ENCODE measurements around the gene CCDC138. TPM values are rescaled to one million over a fixed set of nuclear protein-coding genes. Genes with fewer than 3 reads are reported as not detected.

The CCDC138 gene
- total RNA-seq, 4 donors from 2014 or later, result 0.58 to 1.8 (median 1.2) TPM

- Histone ChIP-seq H3K36me3 (no peaks in the 10 kb centered on the region), H3K9me3 (no peaks in the 10 kb centered on the region), H3K4me1 (peaks cover 0 to 42% (median 28%) of the 10 kb centered on the region in 4 donors), H3K27ac (replicated peaks in 1 of 4) (no peak overlapping the region), H3K4me3 (no peak overlapping the region), H3K27me3 (no peaks in the 10 kb centered on the region)
- intact Hi-C loops (cut with DNase I), result no loop called here
- 97% methylated on average over 10 of the region's 14 CpGs for WGBS
- no peak for TF ChIP-seq POLR2AphosphoS5 (IDR thresholded peaks at IDR 0.05)
- no peak for TF ChIP-seq POLR2A (IDR thresholded peaks at IDR 0.05; ENCODE audit: low read depth)
- TF ChIP-seq, protein P1, sequence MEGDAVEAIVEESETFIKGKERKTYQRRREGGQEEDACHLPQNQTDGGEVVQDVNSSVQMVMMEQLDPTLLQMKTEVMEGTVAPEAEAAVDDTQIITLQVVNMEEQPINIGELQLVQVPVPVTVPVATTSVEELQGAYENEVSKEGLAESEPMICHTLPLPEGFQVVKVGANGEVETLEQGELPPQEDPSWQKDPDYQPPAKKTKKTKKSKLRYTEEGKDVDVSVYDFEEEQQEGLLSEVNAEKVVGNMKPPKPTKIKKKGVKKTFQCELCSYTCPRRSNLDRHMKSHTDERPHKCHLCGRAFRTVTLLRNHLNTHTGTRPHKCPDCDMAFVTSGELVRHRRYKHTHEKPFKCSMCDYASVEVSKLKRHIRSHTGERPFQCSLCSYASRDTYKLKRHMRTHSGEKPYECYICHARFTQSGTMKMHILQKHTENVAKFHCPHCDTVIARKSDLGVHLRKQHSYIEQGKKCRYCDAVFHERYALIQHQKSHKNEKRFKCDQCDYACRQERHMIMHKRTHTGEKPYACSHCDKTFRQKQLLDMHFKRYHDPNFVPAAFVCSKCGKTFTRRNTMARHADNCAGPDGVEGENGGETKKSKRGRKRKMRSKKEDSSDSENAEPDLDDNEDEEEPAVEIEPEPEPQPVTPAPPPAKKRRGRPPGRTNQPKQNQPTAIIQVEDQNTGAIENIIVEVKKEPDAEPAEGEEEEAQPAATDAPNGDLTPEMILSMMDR (IDR thresholded peaks at IDR 0.05), result no peak
- TF ChIP-seq EP300 (IDR thresholded peaks at IDR 0.05), result no peak
- no peak for DNase-seq (ENCODE audit: extremely low spot score)
These were observed 132.4 kb downstream of the CCDC138 start for GRCh38 chr2:108918941-108919341.

DNA sequence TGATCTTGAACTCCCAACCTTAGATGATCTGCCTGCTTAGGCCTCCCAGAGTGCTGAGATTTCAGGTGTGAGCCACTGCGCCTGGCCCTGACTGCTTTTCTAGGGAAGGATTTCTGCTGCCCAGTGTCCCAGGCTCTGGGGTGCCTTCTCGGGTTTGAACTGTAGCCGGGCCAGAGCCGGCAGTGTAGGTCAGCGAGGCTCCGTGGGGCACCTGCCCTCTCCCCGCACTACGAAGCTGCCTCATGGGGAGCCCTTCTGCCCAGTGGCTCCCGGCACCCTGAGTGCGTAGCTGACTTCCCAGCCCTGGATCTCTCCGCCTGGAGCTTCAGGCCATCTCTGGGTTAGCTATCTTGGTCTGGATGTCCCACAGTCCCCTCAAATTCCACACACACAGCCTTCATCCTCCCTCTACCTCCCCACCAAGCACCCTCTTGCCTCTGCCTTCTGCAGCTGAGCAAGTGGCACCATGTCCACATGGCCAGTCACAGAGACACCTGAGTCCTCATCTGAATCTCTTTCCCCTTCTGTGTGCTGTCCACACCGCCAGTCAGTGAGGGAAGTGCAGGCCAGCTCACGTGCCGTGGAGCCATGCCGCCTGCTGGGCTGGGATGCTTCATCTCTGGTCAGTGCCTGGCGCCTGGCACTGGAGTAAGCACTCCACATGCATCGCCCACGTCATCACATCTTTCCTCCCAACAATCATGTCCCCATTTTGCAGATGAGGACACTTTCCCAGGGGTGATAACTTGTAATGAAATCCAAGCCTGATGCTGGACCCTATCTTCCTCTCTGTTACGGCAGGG lies 133.2 kb downstream of the CCDC138 start:
- TF ChIP-seq, protein P1 (IDR thresholded peaks at IDR 0.05), result no peak
- TF ChIP-seq EP300 (IDR thresholded peaks at IDR 0.05) (no peak), POLR2AphosphoS5 (IDR thresholded peaks at IDR 0.05) (no peak), POLR2A (IDR thresholded peaks at IDR 0.05; ENCODE audit: low read depth) (no peak)
- Histone ChIP-seq H3K27ac (replicated peaks in 1 of 4) (no peak overlapping the region), H3K4me3 (no peak overlapping the region), H3K4me1 (peaks cover 0 to 50% (median 37%) of the 10 kb centered on the region in 4 donors), H3K36me3 (no peaks in the 10 kb centered on the region), H3K27me3 (no peaks in the 10 kb centered on the region), H3K9me3 (no peaks in the 10 kb centered on the region)
- no peak for DNase-seq (ENCODE audit: extremely low spot score)
- WGBS, result 95% methylated on average over 19 of the region's 19 CpGs
- intact Hi-C loops (cut with DNase I), result loop anchor here (10.0 kb wide), 1 partner anchor 595 kb away; no protein-coding TSS in a partner anchor

- peaks cover 0 to 55% (median 38%) of the 10 kb centered on the region in 4 donors for H3K4me1 ChIP-seq
- DNase-seq (ENCODE audit: extremely low spot score), result no peak
- WGBS, result 84% methylated on average over 7 of the region's 7 CpGs
- H3K36me3 ChIP-seq, result no peaks in the 10 kb centered on the region
- no peak overlapping the region for H3K27ac ChIP-seq (replicated peaks in 1 of 4)
- intact Hi-C loops (cut with DNase I), result loop anchor here (10.0 kb wide), 1 partner anchor 594 kb away; no protein-coding TSS in a partner anchor
- H3K27me3 ChIP-seq, result no peaks in the 10 kb centered on the region
- no peaks in the 10 kb centered on the region for H3K9me3 ChIP-seq
- TF ChIP-seq EP300 (IDR thresholded peaks at IDR 0.05) (no peak), POLR2A (IDR thresholded peaks at IDR 0.05; ENCODE audit: low read depth) (no peak), POLR2AphosphoS5 (IDR thresholded peaks at IDR 0.05) (no peak)
- TF ChIP-seq, protein P1 (IDR thresholded peaks at IDR 0.05), result no peak
- no peak overlapping the region for H3K4me3 ChIP-seq
These were observed 134.1 kb downstream of the CCDC138 start for GRCh38 chr2:108920686-108921085.

GRCh38 chr2:108921096-108922030 lies 134.8 kb downstream of the CCDC138 start:
- 71% methylated on average over 5 of the region's 16 CpGs for WGBS
- DNase-seq (ENCODE audit: extremely low spot score), result no peak
- intact Hi-C loops (cut with DNase I), result loop anchor here (10.0 kb wide), 1 partner anchor 593 kb away; no protein-coding TSS in a partner anchor
- Histone ChIP-seq H3K36me3 (no peaks in the 10 kb centered on the region), H3K27ac (replicated peaks in 1 of 4) (no peak overlapping the region), H3K27me3 (no peaks in the 10 kb centered on the region), H3K4me3 (no peak overlapping the region), H3K4me1 (peaks cover 0 to 53% (median 38%) of the 10 kb centered on the region in 4 donors), H3K9me3 (no peaks in the 10 kb centered on the region)
- TF ChIP-seq, protein P1 (IDR thresholded peaks at IDR 0.05), result no peak
- TF ChIP-seq POLR2A (IDR thresholded peaks at IDR 0.05; ENCODE audit: low read depth), result no peak
- TF ChIP-seq POLR2AphosphoS5 (IDR thresholded peaks at IDR 0.05), result no peak
- TF ChIP-seq EP300 (IDR thresholded peaks at IDR 0.05), result no peak
